Fibroblast of villous mesenchyme (primary cell): Measurements from ENCODE around the gene FHL1. TPM values are rescaled to one million over a fixed set of nuclear protein-coding genes. Genes with fewer than 3 reads are reported as not detected.

Source experiments
- DNase-seq: peaks from one replicate; pipeline ENCODE4 v3.0.0-alpha.2; 2010; ENCODE audit warnings: low read depth
- H3K4me3 ChIP-seq: 2 replicates; pipeline ENCODE4 v1.5.1; 2011; ENCODE audit warnings: low read depth, mild to moderate bottlenecking, low read length
- CTCF ChIP-seq: IDR thresholded peaks from 2 replicates; pipeline ENCODE4 v1.5.1; 2012; ENCODE audit warnings: low read depth, mild to moderate bottlenecking, low read length; ENCODE audit not compliant: insufficient read depth
- total RNA-seq: library from RNA; depleted of rRNA; stranded (reverse); fragments of >200 nt; gene quantifications from 2 replicates; pipeline ENCODE4 v1.2.3, GENCODE V29; 2012

The FHL1 gene
- total RNA-seq, 1 donor: 104 TPM

- TF ChIP-seq CTCF: no peak
- no peak for DNase-seq
- peak overlapping the region; percentile 64 for H3K4me3 ChIP-seq
These were observed 569 bp upstream of the FHL1 start for GRCh38 chrX:136146614-136147314.

- TF ChIP-seq CTCF: no peak
- peak overlapping the region; percentile 64 for H3K4me3 ChIP-seq
- no peak for DNase-seq
These were observed 643 bp downstream of the FHL1 start for GRCh38 chrX:136147976-136148375.

GRCh38 chrX:136148391-136148790 lies 1.1 kb downstream of the FHL1 start:
- peak overlapping the region; percentile 64 for H3K4me3 ChIP-seq
- no peak for DNase-seq
- TF ChIP-seq CTCF: no peak

- DNase-seq: no peak
- no peak for TF ChIP-seq CTCF
- no peak overlapping the region for H3K4me3 ChIP-seq
These were observed 7.7 kb downstream of the FHL1 start for GRCh38 chrX:136154998-136155397.

GRCh38 chrX:136156560-136157117 lies 9.3 kb downstream of the FHL1 start:
- H3K4me3 ChIP-seq: no peak overlapping the region
- no peak for TF ChIP-seq CTCF
- no peak for DNase-seq

- no peak for DNase-seq
- no peak overlapping the region for H3K4me3 ChIP-seq
- no peak for TF ChIP-seq CTCF
These were observed 9.9 kb downstream of the FHL1 start for GRCh38 chrX:136157187-136157586.
